ENCODE measurements around the gene ZFAND4.

- TF ChIP-seq CTCF (IDR thresholded peaks at IDR 0.05) (no peak), POLR2A (IDR thresholded peaks at IDR 0.05) (no peak), EP300 (IDR thresholded peaks at IDR 0.05) (no peak)
Observed at GRCh38 chr10:45612741-45613140, 59.8 kb downstream of the ZFAND4 start.

All from ovary (tissue), 3 donors.